Loucy (cell line): ENCODE data around the gene DDIT3.

Source experiments
- CTCF ChIP-seq: fragments of 200-600 bp; sonication (generic); conservative IDR thresholded peaks from 2 replicates; pipeline ENCODE4 v1.5.1; 2014; ENCODE audit warnings: mild to moderate bottlenecking, antibody characterized with exemption, low read length
- EZH2phosphoT487 ChIP-seq: fragments of 200-600 bp; IDR thresholded peaks from 2 replicates; pipeline ENCODE4 v1.6.1; 2018; ENCODE audit warnings: antibody characterized with exemption, mild to moderate bottlenecking, moderate library complexity, borderline replicate concordance

- TF ChIP-seq CTCF (no peak), EZH2phosphoT487 (no peak)
Measured at GRCh38 chr12:57541717-57542116, 21.4 kb upstream of the DDIT3 start.
